ENCODE measurements around the gene MAN1A2.

Gene MAN1A2

DNA sequence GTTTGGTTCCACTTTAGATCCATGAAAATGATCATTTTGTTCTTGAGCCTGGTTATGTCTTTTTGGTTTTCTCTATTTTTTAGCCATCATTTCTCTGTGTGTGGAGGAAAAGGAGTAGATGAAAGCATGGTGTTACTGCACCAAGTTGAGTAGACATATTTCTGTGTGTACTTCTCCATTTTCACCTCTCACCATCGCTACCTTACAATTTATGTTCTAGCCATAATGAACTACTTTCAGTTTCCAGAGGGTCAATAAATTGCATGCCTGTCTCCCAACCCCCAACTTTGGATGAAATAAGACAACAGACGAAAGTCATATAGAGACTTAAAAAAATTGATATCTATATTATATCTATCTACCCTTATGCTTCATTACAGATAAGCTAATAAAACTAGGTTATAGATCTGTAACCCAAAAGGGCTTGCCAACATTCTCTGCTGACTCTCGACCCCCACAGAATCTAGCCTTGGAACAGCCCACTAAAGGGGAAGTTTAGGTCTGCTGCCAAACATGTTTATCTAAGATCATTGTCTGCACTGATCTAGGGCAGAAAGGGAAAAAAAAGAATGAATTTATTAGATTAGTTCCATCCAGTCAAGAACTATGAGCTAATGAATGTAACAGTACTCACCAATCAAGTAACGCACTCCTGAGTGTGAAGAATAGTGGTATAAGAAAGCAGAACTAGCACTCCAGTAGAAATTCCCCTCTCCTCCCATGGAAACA is 7.5 kb upstream of the MAN1A2 start:
- DNase-seq (ENCODE audit: low spot score), result no peak

DNA sequence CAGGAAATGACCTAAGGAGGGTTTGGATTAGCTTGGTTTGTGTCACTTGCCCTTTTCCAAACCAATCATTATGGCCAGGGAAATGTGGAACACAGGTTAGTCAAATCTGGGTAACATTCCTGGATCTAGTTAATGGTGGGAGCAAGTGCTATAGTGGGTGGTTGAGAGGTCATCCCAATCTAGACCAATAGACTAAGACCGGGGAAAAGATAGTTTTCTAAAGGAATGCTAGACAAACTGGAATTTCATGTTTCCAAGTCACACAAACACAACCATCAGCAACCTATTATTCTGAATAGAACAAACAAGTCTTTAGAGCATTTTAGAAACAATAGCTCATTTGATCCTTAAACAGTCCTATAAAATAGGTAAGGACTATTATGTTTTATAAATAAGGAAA is 4.3 kb upstream of the MAN1A2 start:
- DNase-seq (ENCODE audit: low spot score), result no peak

DNA sequence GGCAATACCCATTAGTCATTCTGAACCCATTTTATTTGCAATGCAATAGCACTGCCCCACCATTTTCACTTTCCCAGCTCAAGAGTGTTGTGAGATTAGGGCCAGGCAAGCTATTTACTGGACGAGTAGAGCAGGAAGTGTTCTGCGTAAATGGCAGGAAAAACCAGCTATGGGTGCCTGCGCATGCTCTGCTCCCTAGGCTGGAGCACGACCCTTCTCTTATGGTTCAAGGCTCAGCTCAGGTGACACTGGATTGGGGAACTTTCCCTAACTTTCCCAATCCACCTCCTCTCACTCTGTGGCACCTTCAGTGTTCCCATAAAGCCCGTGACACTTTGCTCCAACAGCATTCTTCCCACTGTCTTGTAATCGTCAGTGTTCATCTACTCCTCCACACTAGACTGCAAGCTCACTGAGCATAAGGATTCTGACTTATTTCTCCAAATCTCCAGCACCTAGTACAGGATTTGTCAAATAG is 3.6 kb upstream of the MAN1A2 start:
- DNase-seq (ENCODE audit: low spot score), result no peak

DNA sequence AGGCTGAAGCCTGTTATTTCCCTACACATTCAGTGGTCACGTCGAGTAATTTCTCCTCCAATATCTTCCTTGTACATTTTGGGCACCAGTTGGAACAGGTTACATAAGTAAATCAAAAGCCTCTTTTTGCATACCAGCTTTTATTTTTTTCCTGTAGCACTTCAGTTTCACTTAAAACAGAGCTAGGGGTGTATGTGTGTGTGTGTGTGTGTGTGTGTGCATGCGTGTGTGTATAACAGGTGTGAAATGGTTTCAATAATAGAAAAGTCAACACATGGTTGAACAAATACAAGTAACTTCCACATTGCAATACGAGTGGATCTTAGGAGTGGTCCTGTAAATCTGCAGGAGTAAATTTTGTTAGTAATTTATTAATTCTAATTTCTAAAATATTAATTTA is 3.0 kb upstream of the MAN1A2 start:
- DNase-seq (ENCODE audit: low spot score), result no peak

DNA sequence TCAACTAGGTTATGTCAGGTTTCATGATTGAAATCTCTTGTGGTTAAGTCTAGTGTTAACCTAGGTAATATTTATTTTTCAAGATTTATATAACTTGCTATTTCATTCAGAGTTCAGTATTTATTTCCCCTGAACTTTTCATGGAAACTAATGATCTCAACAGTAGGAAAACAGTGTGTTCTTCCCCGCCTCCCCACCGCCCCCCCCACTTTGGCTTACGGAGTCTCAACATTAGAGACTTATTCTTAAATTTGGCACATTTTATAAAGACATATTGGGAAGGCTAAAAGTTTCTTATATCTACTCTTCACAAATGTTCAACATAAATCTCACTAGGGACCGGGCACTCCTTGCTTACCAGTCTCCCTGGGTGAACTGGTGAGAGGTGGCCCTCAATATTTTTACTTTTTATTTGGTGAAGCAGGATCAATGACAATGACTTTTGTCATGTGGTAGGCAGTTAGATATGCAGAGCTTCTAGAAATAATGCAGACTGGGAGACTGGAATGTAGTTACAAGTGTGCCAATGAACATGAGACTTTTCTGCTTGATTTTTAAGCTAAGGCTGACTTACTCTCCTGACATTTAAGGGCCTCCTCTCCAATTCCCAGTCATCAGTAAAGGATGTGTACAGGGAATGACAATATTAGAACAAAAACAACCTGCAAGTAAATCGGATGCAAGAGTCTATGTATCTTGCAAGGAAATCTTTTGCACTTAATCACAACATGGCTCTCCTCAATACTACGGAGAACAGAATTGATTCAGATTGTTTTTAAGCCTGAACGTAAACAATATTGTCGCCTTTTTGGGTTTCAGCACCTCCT is 1.7 kb upstream of the MAN1A2 start:
- no peak for DNase-seq (ENCODE audit: low spot score)

DNA sequence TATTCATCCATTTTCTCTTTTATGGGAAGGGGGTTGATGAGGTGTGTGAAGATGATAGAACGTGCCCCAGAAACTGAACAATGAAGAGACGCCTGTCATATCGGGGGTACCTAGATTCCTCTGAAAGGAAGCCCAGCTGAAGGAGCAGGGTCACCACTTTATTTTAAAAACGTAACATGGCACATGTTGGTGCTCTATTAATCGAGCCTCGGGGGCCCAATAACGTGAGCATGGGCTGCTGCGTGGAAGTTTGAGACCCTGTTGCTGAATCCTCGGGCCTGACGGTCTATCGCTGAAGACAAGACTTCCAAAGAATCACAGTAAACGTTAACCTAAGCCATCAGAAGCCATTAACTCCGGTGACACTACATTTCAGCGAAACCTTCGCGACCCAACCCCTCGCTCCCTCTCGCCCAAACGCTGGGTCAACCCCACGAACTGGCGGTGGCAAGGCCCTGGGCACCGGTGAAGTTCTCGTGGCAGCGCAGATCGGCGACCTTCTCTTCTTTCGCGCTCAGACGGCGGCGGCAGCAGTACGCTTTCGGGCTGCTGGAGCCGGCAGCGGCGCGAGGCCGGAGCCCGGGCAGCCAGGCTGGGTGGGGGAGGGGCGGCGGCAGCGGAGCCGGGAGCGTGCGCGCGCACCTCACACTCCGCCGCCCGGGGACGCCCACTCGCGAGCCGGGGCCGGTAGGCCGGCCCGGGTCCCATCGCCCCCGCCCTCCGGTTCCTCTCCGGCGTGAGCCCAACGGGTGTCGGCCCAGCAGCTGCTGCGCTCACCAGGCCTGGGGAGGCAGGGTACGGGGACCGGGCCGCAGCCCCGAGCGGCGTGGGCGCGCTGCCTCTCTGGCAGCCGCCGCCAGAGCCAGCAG is 838 bp upstream of the MAN1A2 start:
- DNase-seq (ENCODE audit: low spot score), result peak; percentile 93

DNA sequence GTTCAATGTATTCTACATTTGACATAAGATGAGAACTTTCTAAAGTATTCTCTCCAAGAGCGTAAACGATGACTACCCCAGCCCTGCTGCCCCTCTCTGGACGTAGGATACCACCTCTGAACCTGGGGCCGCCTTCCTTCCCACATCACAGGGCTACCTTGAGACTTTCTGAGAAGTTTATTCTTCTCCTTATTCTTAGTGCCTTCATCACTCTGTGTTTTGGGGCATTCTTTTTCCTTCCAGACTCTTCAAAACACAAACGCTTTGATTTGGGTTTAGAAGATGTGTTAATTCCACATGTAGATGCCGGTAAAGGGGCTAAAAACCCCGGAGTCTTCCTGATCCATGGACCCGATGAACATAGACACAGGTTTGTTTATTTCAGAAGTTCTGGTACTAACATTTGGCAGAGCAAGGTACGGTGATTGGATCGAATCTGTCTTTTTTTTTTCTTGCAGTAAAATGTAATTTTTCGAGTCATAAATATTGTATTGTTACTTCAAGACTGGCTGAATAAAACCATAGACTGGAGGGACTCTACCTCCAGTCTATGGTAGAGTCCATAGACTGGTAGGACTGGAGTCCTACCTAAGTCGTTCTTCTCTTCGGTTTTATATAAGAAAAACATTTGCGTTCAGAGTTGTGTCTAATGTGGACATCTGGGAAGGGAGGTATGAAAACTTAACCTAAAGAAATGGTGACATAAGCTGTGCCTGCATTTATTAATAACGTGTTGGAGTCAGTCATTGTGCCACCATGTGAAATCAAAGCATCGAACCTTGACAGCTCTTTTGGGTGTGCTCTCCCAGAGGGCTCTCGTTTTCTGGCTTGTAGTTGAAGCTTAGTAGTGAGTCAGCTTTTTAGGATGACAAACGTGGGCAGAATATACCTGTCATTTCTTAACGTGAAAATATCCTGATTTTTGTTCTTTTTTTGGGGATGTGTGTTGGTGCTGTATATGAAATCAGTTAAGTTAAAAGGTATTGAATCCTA is 1.2 kb downstream of the MAN1A2 start:
- no peak for DNase-seq (ENCODE audit: low spot score)

DNA sequence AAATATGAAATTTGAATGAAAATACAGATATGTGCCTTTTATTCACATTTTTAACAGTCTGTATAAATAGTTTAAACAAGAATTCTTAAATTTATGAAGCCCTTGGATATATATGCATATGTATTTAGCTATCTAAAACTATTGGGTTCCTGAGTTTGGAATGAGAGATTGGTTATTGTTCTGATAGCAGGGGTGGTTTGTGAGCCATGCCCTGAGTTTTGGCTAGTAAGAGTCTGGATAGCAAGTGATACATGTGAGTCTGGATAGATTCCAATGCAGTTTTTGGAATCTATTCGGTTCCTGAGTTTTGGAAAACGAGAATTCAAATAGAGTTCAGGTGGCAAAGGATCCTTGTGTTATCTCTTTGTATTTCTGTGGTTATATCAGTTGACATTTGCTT is 2.8 kb downstream of the MAN1A2 start:
- no peak for DNase-seq (ENCODE audit: low spot score)

DNA sequence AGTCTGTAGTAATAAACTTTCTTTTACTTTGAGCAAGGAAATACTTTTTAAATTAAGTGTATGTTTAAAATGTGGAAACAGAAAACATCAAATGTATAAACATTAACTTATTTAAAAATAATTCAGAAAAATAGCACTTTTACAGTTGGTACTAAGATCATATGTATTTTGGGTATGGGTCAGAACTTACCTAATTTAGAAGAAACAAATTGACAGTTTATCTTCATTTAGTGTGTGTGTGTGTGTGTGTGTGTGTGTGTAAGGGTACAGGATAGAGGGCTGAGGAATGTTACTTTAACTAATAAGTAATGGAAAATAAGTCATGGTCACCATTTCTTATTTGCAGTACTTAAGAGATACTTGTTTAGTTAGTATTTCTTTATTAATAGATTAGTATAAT is 3.3 kb downstream of the MAN1A2 start:
- DNase-seq (ENCODE audit: low spot score), result no peak

DNA sequence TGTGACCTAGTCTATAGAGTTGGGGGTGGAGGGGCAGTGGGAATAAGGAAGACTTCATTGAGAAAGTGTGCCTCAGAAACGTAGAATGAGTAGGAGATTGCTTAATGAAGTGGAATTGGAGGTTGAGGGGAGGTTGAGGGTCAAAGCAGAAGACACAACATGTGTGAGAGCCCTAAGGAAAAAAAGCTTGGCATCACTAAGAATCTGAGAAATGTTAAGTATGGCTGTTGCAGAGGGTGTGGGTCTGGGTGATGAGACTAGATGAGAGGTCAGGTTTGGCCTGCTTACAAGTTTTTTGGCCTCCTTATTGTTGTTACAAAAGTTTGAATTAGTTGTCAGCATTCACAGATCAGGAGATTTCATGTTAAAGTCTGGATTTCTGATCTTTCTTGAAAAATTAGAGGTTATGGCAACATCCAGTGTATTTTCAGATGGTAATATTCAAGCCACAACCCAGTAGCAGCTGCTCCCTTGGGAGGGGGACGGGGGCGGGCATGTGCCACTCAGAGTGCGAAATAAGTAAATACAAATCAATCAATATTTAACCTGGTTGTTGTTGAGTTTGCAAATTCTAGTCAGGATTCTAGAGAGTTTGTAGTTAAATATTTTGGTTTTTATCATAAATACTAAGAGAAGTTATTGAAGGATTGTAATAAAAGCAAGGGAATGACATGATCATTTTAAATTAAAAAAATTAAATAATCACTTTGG is 4.3 kb downstream of the MAN1A2 start:
- DNase-seq (ENCODE audit: low spot score), result no peak

DNA sequence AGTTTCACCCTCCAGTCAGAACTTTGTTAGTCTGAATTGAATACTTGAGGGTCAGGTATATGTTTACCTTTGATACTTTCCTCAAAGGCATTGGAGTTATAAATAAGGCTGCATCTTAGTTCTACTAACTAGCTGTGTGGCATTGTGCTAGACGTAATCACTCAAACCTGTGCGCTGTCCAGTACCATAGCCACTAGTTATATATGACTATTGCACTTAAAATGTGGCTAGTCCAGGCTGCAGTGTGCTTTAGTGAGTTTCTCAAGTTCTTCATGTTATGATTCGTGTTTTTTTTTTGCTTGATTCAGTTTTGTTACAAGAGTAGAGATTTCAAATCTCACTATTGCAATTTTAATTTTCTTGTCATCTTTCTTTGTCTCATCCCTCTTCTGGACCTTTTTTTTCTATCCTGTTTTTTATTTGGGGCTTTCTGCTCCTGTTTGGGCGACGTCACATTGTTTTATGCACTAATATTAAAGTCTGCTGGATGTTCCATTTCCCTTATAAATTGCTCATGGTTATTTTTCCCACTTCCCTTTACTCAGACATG is 5.7 kb downstream of the MAN1A2 start:
- no peak for DNase-seq (ENCODE audit: low spot score)

DNA sequence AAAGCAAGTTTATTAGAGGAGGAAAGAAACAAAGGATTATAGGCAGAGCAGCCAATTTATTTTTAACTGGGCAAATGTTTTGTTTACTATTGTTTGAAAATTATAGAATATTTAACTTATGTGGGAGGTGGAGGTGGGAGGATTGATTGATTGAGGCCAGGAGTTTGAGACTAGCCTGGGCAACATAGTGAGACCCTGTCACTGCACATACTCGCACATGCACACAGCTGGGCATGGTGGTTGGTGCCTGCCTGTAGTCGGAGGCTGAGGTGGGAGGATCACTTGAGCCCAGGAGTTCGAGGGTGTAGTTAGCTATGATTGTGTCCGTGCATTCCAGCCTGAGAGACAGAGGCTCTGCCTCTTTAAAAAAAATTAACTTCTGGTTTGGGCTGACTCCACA is 6.7 kb downstream of the MAN1A2 start:
- DNase-seq (ENCODE audit: low spot score), result no peak

DNA sequence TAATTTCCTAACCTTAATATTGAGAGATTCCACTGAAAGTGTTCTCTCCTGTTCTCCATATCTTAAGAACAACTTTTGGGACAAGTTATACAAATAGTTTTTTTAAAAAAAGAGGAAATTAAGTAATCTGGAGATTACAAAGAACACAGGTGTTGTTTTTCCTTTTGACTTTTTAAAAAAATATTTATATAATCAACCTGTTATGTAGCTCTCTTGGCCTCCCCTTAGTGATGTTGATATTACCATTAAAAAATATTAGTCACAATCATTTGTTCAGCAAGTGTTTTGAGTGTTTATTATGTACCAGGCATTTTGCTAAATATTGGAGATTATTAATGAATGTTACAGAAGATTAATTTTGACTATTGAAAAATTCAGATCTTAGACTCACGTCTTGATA is 8.1 kb downstream of the MAN1A2 start:
- no peak for DNase-seq (ENCODE audit: low spot score)

DNA sequence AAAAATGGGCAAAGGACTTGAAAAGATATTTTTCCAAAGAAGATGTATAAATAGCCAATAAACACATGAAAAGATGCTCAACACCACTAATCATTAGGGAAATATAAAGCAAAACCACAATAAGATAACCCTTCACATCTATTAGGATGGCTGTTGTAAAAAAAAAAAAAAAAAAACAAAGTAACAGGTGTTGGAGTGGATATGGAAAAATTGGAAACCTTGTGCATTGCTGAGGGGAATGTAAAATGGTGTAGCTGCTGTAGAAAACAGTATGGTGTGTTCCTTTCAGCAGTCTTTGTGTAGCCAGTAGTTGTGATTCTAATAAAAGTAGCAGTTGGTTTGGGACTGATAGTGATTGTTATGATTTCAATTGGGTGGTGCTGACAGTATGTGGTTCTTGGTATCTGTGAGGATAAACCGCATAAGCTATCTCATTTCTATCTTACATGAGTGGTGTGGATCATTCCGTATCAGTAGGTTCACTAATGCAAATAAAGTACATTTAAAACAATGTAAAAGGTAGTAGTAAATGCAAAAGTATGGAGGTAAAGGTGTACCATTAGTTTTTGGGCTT is 19.9 kb downstream of the MAN1A2 start:
- no peak for DNase-seq (ENCODE audit: low spot score)

DNA sequence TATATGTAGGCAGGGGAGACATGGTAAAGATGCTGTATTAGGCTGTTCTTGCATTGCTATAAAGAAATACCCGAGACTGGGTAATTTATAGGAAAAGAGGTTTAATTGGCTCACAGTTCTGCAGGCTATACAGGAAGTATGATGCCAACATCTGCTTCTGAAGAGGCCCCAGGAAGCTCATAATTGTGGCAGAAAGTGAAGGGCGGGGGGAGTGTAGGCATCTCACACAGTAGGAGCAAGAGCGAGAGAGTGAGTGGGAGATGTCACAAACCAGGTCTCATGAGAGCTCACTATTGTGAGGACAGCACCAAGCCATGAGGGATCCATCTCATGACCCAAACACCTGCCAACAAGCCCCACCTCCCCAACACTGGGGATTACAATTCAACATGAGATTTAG is 21.1 kb downstream of the MAN1A2 start:
- no peak for DNase-seq (ENCODE audit: low spot score)

DNA sequence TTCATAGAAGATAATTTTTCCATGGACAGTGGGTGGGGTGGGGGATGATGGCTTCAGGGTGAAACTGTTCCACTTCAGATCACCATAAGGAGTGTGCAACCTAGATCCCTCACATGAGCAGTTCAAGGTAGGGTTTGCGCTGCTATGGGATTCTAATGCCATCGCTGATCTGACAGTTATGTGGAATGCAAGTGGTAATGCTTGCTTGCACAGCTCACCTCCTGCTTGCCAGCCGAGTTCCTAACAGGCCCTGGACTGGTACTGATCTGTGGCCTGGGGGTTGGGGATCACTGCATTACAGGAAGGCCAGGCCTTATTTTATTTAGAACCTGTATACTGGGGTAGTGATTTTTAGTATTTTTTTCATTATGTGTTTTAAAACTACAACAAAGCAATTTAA is 22.0 kb downstream of the MAN1A2 start:
- no peak for DNase-seq (ENCODE audit: low spot score)

DNA sequence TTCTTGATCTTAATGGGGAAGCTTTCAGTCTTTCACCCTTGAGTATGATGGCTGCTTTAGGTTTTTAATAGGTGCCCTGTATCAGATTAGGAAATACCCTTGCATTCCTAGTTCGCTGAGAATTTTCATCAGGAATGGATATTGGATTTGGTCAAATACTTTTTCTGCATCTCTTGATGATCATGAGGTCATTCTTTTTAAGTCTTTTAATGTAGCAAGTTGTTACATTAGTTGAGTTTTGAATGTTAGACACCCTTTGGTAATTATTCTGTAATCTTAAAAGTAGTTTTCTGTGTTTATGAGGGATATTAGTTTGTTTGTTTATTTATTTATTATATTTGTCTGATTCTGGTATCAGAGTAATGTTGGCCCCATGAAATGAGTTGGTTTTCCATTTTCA is 22.5 kb downstream of the MAN1A2 start:
- DNase-seq (ENCODE audit: low spot score), result no peak

DNA sequence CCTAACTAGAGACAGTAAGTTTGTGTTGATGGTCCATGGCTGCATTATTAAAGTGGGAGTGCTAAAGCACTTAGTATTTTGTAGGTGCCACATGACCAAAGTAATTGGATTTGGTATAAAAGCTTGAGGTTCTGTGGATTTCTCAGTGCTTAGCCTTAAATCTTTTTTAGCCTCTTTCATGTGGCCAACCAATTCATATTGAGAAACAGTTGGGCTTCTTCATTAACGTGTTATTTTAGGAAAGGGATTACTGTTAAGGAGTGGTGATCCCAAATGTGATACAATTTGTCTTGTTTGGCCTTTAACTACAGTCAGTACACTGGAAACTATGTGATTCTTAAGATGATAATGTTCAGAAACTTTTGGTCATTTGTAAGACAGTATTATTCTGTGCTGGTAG is 25.5 kb downstream of the MAN1A2 start:
- DNase-seq (ENCODE audit: low spot score), result no peak

DNA sequence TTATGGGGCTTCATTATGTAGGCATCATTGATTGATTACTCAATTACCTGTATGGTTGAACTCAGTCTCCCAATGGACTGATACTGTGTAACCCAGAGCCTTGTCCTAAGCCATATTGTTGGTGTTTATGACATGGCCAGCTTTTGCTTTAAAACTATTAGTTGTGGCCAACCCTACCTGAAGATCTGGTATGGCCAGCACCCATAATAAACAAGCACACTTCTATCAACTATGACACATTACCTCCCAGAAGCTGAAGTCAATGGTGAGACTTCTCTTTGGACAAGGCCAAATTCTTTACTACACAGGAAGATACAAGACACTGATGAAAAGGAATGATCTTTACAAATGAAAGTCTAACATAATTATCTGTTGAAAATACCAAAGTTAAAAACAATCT is 28.8 kb downstream of the MAN1A2 start:
- no peak for DNase-seq (ENCODE audit: low spot score)

DNA sequence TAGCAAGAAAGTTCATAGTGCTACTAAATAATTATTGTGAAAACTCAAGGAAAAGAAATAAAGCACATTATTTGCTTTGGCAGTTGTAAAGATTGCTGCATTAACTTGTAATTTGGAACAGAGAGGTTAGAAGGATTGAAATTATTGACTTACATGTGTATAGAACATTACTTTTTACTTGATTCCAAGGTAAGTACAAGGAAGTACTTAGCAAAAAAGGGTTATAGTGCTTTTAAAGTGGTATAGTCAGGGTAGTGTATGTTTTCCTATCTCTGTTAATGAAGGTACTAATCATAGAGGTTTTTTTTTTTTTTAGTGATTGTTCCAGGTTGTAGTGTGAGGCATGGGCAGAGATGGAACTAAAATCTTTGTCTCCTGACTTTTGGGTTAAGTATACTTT is 29.4 kb downstream of the MAN1A2 start:
- DNase-seq (ENCODE audit: low spot score), result no peak

All from left forelimb (tissue), 1 donor.